Stimulated activated effector memory CD8-positive, alpha-beta T cell treated with anti-CD3 and anti-CD28 coated beads, Interleukin-12 subunit alpha, Interleukin-12 subunit beta, amount 100 ng/mL, for 72 hours (primary cell): ENCODE data around the gene ARIH2.
"Not testable (repeated sequence)": the region's sequence is repeated elsewhere in the genome, so short reads cannot be mapped to it uniquely, and the experiment has no call there.

Experiments used
- ATAC-seq: fragments of 150-1000 bp; cut with Tn5 transposase; 2 replicates; pipeline ENCODE4 v1.10.0; 2021
- DNase-seq, 2 donors: peaks; one replicate each; pipeline ENCODE4 v3.0.0; 2021 to 2022; ENCODE audit warnings: low spot score in 2 of 2
- H3K27ac Mint-ChIP-seq: one replicate; pipeline ENCODE4 v1.8.0; 2022; ENCODE audit warnings: mild to moderate bottlenecking, mixed read lengths
- H3K36me3 Mint-ChIP-seq: one replicate; pipeline ENCODE4 v1.8.0; 2022; ENCODE audit warnings: mild to moderate bottlenecking, mixed read lengths
- H3K4me1 Mint-ChIP-seq: one replicate; pipeline ENCODE4 v1.8.0; 2022; ENCODE audit warnings: mixed read lengths
- H3K4me3 Mint-ChIP-seq: one replicate; pipeline ENCODE4 v1.8.0; 2022; ENCODE audit warnings: mild to moderate bottlenecking, mixed read lengths
- H3K9me3 Mint-ChIP-seq: one replicate; pipeline ENCODE4 v1.8.0; 2022; ENCODE audit warnings: mixed read lengths

Gene ARIH2

GRCh38 chr3:48997714-48998637 is 79.3 kb downstream of the ARIH2 start:
- Mint-ChIP-seq H3K27ac (peak overlapping the region; percentile 48), H3K36me3 (peaks cover 26% of the 10 kb centered on the region), H3K9me3 (no peaks in the 10 kb centered on the region), H3K4me1 (peaks cover 23% of the 10 kb centered on the region), H3K4me3 (no peak overlapping the region)
- ATAC-seq (no peak), DNase-seq (no peak)

GRCh38 chr3:48999085-48999858 is 80.6 kb downstream of the ARIH2 start:
- no peak for DNase-seq
- no peaks in the 10 kb centered on the region for H3K9me3 Mint-ChIP-seq
- H3K4me3 Mint-ChIP-seq = no peak overlapping the region
- H3K4me1 Mint-ChIP-seq = peaks cover 16% of the 10 kb centered on the region
- peaks cover 15% of the 10 kb centered on the region for H3K36me3 Mint-ChIP-seq
- ATAC-seq = no peak
- H3K27ac Mint-ChIP-seq = peak overlapping the region; percentile 56

DNA sequence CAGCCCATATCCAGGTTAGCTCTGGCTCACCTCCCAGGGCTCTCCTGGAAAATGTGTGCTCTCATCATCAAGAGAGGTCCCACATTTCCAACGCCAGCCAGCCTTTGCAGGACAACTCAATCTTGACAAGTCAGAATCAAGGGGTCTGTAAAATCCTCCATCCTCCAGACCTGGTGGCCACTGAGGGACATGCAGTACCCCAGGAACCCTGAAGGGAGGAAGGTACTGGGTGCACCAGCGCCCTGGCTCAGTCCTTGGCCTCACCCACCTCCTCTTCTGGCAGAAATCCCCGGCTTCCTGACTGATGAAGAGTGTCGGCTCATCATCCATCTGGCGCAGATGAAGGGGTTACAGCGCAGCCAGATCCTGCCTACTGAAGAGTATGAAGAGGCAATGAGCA is 82.5 kb downstream of the ARIH2 start:
- ATAC-seq (no peak), DNase-seq (no peak)
- H3K27ac Mint-ChIP-seq = peak overlapping the region; percentile 19
- H3K4me1 Mint-ChIP-seq = peaks cover 7% of the 10 kb centered on the region
- no peaks in the 10 kb centered on the region for H3K36me3 Mint-ChIP-seq
- no peak overlapping the region for H3K4me3 Mint-ChIP-seq
- H3K9me3 Mint-ChIP-seq = no peaks in the 10 kb centered on the region

- Mint-ChIP-seq H3K4me1 (peaks cover 37% of the 10 kb centered on the region), H3K27ac (no peak overlapping the region), H3K9me3 (no peaks in the 10 kb centered on the region), H3K36me3 (peaks cover 29% of the 10 kb centered on the region), H3K4me3 (no peak overlapping the region)
- DNase-seq (no peak), ATAC-seq (no peak)
Observed at GRCh38 chr3:49004352-49005302, 86.0 kb downstream of the ARIH2 start.

GRCh38 chr3:49005303-49005680 is 86.7 kb downstream of the ARIH2 start:
- DNase-seq (no peak), ATAC-seq (no peak)
- no peak overlapping the region for H3K27ac Mint-ChIP-seq

DNA sequence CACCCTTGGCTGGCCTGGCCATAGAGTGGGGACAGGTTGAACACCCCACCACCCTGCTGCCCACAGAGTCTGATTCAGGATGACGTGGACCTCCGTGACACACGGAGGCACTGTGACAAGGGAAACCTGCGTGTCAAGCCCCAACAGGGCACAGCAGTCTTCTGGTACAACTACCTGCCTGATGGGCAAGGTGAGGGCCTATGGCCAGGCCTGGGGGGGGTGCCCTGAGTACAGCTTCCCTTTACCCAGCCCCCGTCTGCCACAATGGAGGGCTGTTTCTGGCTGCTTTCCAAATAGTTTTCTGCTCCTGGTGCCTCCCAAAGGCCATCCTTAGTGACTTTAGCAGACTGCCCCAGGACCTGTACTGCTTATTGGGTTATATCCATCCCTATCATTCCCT is 87.4 kb downstream of the ARIH2 start:
- DNase-seq = no peak
- Mint-ChIP-seq H3K4me3 (peak overlapping the region; percentile 100), H3K36me3 (peaks cover 42% of the 10 kb centered on the region), H3K9me3 (no peaks in the 10 kb centered on the region), H3K4me1 (peaks cover 37% of the 10 kb centered on the region), H3K27ac (no peak overlapping the region)
- no peak for ATAC-seq

More at GRCh38 chr3:49005303-49005680, 86.7 kb downstream of the ARIH2 start:
- no peaks in the 10 kb centered on the region for H3K9me3 Mint-ChIP-seq
- peaks cover 35% of the 10 kb centered on the region for H3K36me3 Mint-ChIP-seq
- peaks cover 37% of the 10 kb centered on the region for H3K4me1 Mint-ChIP-seq
- H3K4me3 Mint-ChIP-seq = no peak overlapping the region

- no peak for DNase-seq
- no peak for ATAC-seq
- Mint-ChIP-seq H3K4me1 (peaks cover 37% of the 10 kb centered on the region), H3K4me3 (peak overlapping the region; percentile 100), H3K36me3 (peaks cover 48% of the 10 kb centered on the region), H3K27ac (peak overlapping the region; percentile 100), H3K9me3 (no peaks in the 10 kb centered on the region)
Observed at GRCh38 chr3:49006408-49007067, 87.9 kb downstream of the ARIH2 start.

DNA sequence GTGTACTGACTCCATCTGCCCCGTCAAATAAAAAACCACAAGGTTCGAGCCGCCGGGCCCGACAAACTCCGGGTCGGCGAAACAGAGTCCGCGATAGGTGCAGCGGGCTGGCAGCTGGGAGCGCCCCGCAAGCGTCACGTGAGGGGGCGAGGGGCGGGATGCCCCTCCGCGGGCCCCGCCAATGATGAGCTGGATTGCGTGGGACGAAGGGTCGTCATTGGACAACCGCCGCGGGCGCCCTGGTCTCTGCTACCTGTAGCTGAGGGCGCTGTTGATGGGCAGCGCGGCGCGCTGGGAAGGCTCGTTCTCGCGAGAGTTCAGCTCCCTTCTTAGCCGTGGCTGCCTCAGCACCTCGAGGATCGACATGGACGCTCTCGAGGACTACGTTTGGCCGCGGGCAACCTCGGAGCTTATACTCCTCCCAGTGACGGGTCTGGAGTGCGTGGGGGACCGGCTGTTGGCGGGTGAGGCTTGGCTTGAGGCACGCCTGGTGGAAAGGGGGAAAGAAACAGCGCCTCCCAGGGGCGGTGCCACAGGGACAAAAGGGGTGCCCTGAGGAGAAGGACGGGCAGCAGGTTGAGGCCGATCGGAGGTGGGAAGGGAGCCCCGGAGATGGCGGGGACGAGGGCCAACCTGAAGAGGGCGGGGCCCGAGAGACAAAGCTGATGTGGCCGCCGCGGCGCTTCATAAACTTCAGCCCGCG is 88.6 kb downstream of the ARIH2 start, which contains the start of gene WDR6:
Gene WDR6, plus strand, starts transcription at position 324 of the 703 bp plus-strand sequence. Its CDS starts 41 bp downstream, at position 365.
- peaks cover 39% of the 10 kb centered on the region for H3K4me1 Mint-ChIP-seq
- peaks cover 55% of the 10 kb centered on the region for H3K36me3 Mint-ChIP-seq
- ATAC-seq (peak; percentile 91), DNase-seq (peak; percentile 95 to 98)
- H3K4me3 Mint-ChIP-seq = peak within 1 kb of the TSS; percentile 100
- no peaks in the 10 kb centered on the region for H3K9me3 Mint-ChIP-seq
- H3K27ac Mint-ChIP-seq = peak within 1 kb of the TSS; percentile 100

DNA sequence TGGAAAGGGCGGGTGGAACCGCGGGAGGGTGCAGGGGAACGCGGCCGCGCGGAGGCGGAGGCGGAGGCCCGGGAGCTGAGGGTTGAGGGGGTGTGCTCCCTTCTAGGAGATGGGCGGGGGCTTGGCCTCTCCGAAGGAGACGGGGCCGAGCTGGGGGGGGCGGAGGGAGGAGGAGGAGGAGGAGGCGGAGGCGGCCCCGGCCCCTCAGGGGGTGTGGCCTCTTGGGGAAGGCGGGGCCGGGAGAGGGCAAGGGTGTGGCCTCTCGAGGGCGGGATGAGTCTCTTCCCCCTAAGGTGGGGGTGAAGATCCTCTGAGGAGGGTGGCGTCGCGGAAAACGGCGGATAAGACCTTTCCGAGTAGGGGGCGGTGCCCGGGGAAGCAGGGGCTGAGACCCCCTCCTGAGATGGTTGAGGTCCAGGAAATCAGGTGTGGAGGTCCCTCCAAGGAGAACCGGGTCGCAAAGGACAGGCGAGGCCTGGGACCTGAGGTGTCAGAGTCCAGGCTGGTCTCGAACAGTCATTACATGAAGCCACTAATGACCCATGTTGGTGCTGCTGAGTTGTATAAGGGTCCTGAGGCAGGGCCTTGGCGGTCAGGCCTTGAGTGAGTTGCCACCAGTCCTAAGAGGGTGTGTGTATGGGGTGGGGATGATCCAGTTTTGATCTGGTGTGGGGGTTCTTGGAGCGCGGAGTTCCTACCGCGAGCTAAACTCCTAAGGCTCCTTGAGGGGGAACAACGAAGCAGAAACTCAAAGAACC is 89.3 kb downstream of the ARIH2 start:
- H3K27ac Mint-ChIP-seq = peak overlapping the region; percentile 100
- peak; percentile 79 to 94 for DNase-seq

DNA sequence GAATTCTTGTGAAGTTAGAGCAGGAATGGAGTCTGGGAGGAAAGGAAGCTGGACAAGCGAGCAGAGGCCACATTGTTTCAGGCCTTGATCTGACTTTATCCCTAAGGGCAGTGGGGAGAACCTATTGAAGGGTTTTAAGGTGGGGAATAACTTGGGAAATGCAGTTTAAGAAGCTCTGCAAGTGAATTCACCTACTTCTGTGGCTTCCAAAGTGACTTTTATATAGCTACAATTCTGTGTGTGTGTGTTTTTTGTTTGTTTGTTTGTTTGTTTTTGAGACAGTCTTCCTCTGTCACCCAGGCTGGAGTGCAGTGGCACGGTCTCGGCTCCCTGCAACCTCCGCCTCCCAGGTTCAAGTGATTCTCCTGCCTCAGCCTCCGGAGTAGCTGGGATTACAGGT is 90.0 kb downstream of the ARIH2 start:
- peak overlapping the region; percentile 100 for H3K4me3 Mint-ChIP-seq

More for the DNA sequence above, 89.3 kb downstream of the ARIH2 start:
- Mint-ChIP-seq H3K4me1 (peaks cover 44% of the 10 kb centered on the region), H3K9me3 (no peaks in the 10 kb centered on the region), H3K4me3 (peak overlapping the region; percentile 100), H3K36me3 (peaks cover 62% of the 10 kb centered on the region)
- ATAC-seq = peak; percentile 68

DNA sequence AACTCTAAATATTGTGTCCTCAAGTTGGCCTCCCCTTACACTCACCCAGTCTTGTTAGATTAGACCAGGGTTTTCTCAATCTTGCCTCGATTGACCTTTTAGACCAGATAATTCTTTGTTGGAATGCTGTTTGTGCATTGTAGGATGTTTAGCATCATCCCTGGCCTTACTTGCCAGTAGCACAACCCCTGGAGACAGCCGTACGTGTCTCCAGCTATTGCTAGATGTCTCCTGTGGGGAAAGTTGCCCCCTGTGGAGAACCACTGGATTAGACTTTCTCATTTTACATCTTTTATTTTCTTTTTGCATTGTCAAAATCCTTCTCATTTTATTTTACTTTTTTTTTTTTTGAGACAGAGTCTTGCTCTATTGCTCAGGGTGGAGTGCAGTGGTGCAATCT is 90.8 kb downstream of the ARIH2 start:
- ATAC-seq (no peak), DNase-seq (no peak)
- Mint-ChIP-seq H3K36me3 (peaks cover 72% of the 10 kb centered on the region), H3K9me3 (no peaks in the 10 kb centered on the region), H3K27ac (peak overlapping the region; percentile 100), H3K4me3 (peak overlapping the region; percentile 100), H3K4me1 (peaks cover 50% of the 10 kb centered on the region)

More for the DNA sequence above, 90.0 kb downstream of the ARIH2 start:
- not testable (repeated sequence) for H3K9me3 Mint-ChIP-seq, ATAC-seq, DNase-seq
- peak overlapping the region; percentile 100 for H3K27ac Mint-ChIP-seq
- peaks cover 47% of the 10 kb centered on the region for H3K4me1 Mint-ChIP-seq
- peaks cover 65% of the 10 kb centered on the region for H3K36me3 Mint-ChIP-seq

DNA sequence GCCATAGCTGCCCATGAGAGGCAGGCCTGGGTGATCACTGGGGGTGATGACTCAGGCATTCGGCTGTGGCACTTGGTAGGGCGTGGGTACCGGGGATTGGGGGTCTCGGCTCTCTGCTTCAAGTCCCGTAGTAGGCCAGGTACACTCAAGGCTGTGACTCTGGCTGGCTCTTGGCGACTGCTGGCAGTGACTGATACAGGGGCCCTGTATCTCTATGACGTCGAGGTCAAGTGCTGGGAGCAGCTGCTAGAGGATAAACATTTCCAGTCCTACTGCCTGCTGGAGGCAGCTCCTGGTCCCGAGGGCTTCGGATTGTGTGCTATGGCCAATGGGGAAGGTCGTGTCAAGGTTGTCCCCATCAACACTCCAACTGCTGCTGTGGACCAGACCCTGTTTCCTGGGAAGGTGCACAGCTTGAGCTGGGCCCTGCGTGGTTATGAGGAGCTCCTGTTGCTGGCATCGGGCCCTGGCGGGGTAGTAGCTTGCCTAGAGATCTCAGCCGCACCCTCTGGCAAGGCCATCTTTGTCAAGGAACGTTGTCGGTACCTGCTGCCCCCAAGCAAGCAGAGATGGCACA is 93.9 kb downstream of the ARIH2 start:
- no peak for DNase-seq
- H3K4me1 Mint-ChIP-seq = peaks cover 57% of the 10 kb centered on the region
- peaks cover 80% of the 10 kb centered on the region for H3K36me3 Mint-ChIP-seq
- no peak overlapping the region for H3K27ac Mint-ChIP-seq
- H3K4me3 Mint-ChIP-seq = no peak overlapping the region
- H3K9me3 Mint-ChIP-seq = no peaks in the 10 kb centered on the region
- ATAC-seq = no peak
